GM12801 (cell line): ENCODE measurements around the gene ACTR1B.

Experiments
- CTCF ChIP-seq: IDR thresholded peaks from one replicate; pipeline ENCODE4 v1.5.1; 2011; ENCODE audit warnings: control low read depth; ENCODE audit not compliant: insufficient read length; ENCODE audit errors: extremely low read depth

Gene ACTR1B

GRCh38 chr2:97698530-97698929 is 34.7 kb upstream of the ACTR1B start:
- no peak for TF ChIP-seq CTCF

GRCh38 chr2:97697252-97698235 is 33.7 kb upstream of the ACTR1B start:
- TF ChIP-seq CTCF, result peak; percentile 2

- no peak for TF ChIP-seq CTCF
Observed at GRCh38 chr2:97695744-97696143, 31.9 kb upstream of the ACTR1B start.

GRCh38 chr2:97693476-97693875 is 29.6 kb upstream of the ACTR1B start:
- no peak for TF ChIP-seq CTCF

- TF ChIP-seq CTCF, result no peak
Observed at GRCh38 chr2:97691166-97691565, 27.3 kb upstream of the ACTR1B start.

GRCh38 chr2:97688062-97688827 is 24.4 kb upstream of the ACTR1B start:
- TF ChIP-seq CTCF, result no peak

- no peak for TF ChIP-seq CTCF
Observed at GRCh38 chr2:97678298-97678697, 14.5 kb upstream of the ACTR1B start.
